GM21717 (cell line): ENCODE measurements around the gene MSX2.

Experiments used
- ATAC-seq: cut with Tn5 transposase; IDR thresholded peaks from one replicate; pipeline ENCODE4 v1.9.1; 2021; ENCODE audit warnings: mild to moderate bottlenecking, moderate library complexity; ENCODE audit not compliant: unreplicated experiment

Gene MSX2

DNA sequence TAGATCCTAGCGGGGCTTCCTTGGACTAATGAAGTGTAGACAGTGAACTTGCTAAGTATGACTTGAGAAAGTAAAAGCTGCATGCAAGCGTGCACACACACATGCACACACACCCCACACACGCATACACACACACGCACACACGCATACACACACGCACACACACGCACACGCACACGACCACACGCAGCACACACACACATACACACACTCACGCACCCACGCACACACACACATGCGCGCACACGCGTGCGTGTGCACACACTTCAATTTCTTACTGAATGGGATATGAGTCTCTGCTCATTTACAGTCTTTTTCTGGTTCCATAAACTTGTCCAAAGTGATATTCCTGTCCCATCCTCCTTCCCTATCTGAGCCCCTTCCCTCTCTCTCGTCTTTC lies 41.2 kb downstream of the MSX2 start:
- no peak for ATAC-seq

DNA sequence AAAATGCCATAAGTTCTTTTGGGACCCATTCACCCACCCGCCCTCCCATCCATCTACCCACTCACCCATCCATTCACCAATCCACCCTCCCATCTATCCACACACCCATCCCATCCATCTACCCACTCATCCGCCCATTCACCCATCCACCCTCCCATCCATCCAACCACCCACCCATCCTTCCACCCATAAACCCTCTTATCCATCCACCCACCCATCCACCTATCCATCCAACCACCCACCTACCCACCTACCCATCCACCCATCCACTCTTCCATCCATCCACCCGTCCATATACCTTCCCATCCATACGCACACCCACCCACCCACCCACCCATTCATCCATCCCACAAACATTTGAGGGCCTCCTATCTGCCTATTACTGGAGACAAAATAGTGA lies 43.3 kb downstream of the MSX2 start:
- no peak for ATAC-seq

DNA sequence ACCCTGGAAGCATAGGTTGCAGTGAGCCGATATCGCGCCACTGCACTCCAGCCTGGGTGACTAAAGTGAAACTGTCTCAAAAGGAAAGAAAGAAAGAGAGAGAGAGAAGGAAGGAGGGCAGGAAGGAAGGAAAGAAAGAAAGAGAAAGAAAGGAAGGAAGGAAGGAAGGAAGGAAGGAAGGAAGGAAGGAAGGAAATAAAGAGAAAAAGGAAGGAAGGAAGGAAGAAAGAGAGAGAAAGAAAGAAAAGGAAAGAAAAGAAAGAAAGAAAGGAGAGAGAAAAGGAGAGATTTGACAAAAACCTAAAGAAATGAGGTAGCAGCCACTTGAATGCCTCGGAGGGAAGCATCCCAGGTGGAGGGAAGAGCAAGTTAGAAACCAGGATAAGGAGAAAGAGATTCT lies 44.6 kb downstream of the MSX2 start:
- no peak for ATAC-seq

GRCh38 chr5:174773371-174773770 lies 49.0 kb downstream of the MSX2 start:
- no peak for ATAC-seq

DNA sequence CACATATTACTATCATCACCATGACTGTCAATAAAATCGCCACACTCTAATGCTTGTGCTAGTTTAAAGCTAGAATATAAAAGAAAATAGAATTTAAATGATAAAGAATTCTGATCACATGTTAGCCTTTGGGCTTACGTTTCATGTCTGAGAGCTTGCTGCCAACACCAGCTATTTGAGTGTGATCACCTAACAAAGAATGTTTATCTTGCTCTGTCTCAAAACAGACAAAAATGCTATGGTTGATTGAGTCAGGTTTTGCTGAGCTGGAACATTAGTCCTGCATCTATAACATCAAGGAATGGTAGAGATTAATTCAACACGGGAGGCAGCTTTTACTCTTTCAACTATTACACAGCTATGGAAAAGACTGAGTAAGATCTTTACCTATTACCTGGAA lies 50.7 kb downstream of the MSX2 start:
- no peak for ATAC-seq

DNA sequence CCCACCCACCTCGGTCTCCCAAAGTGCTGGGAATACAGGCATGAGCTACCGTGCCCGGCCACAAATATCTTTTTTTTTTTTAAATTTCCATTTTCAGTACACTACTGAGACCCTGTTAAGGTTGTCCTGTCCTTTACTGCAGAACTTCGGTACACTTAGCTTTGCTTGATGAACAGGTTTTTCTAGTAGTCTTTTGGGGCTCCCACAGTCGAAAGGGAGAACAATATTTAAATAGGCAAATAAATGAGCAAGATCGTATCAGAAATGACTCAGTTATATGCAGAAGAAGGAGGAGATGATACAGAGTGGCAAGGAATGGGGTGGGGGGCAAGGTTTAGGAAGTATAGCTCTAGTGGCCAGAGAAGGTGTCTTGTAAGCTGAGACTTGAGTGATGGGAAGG lies 52.7 kb downstream of the MSX2 start:
- no peak for ATAC-seq

DNA sequence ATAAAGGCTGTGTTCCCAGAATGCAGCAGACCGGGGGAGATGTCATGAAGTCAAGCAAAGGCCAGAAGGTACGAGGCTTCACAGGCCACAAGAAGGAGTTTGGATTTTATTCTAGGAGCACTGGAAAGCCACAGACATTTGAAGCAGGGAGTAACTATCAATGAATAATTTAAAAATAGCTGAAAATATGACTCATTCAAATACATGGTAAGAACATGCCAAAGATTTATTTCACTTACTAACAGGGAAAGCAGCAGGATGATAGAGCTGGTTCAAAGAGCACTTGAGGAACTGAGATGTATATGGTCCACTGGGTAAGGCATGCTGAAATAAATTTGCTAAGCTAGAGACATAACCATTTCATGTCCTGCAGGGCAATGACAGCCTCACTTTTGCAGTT lies 53.2 kb downstream of the MSX2 start:
- no peak for ATAC-seq
